ENCODE measurements around the gene GPM6B.

Gene GPM6B

DNA sequence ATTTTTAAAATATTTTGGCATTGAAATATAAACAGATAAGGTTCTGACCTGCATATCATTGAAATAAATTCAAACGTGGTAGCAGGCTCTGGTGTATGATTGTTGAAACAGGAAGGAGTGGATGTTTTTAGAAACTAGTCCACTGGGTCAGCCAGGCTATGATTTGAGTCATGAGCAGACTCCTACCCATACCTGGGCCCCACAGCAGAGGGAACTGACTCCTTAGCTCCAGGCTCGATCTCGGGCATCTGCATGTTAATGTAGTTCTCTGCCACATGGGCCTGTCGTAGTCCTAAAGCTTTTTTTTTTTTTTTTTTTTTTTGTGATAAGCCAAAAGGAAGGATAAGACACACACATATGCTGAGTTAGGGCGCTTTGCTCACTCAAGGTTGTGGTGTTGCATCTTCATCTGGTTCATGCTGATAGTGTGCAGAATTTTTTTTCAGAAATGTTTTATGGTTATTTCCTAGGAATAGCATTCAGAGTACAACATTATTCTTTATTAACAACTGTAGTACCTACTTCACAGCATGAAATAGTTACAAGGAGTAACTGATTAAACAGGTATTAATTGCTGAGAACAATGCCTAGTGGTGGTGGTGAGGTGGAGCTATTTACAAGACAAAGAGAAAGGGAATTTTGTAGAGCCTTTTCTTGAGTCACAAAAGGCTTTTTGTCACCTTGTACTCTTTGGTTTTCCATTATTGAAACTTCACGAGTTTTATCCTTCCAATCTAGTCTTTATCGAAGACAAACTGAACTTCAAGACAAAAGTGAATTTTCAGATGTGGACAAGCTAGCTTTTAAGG, 55.1 kb downstream of the GPM6B start:
- TF ChIP-seq, protein P1, sequence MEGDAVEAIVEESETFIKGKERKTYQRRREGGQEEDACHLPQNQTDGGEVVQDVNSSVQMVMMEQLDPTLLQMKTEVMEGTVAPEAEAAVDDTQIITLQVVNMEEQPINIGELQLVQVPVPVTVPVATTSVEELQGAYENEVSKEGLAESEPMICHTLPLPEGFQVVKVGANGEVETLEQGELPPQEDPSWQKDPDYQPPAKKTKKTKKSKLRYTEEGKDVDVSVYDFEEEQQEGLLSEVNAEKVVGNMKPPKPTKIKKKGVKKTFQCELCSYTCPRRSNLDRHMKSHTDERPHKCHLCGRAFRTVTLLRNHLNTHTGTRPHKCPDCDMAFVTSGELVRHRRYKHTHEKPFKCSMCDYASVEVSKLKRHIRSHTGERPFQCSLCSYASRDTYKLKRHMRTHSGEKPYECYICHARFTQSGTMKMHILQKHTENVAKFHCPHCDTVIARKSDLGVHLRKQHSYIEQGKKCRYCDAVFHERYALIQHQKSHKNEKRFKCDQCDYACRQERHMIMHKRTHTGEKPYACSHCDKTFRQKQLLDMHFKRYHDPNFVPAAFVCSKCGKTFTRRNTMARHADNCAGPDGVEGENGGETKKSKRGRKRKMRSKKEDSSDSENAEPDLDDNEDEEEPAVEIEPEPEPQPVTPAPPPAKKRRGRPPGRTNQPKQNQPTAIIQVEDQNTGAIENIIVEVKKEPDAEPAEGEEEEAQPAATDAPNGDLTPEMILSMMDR (IDR thresholded peaks at IDR 0.05; ENCODE audit: low read depth, low read length, missing control alignments) = no peak
- peak; percentile 48 for DNase-seq (ENCODE audit: low read depth)
- no peak overlapping the region for H3K4me3 ChIP-seq (ENCODE audit: low read depth, low read length)

DNA sequence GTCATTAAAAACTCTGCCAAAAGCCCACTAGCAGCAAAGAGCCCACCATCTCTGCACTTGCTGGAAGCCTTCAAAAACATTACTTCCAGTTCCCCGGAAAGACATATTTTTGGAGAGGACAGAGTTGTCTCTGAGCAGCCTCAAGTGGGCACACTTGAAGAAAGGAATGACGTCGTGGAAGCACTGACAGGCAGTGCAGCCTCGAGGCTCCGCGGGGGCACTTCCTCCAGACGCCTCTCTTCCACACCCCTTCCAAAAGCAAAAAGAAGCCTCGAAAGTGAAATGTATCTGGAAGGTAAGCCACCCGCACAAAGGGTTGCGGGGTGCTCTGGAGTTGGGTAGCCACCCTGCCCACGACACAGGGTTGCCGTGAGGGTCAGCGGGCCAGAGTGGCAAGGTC, 56.5 kb downstream of the GPM6B start:
- DNase-seq (ENCODE audit: low read depth) = no peak
- TF ChIP-seq, protein P1 (IDR thresholded peaks at IDR 0.05; ENCODE audit: low read depth, low read length, missing control alignments) = no peak
- H3K4me3 ChIP-seq (ENCODE audit: low read depth, low read length) = no peak overlapping the region

DNA sequence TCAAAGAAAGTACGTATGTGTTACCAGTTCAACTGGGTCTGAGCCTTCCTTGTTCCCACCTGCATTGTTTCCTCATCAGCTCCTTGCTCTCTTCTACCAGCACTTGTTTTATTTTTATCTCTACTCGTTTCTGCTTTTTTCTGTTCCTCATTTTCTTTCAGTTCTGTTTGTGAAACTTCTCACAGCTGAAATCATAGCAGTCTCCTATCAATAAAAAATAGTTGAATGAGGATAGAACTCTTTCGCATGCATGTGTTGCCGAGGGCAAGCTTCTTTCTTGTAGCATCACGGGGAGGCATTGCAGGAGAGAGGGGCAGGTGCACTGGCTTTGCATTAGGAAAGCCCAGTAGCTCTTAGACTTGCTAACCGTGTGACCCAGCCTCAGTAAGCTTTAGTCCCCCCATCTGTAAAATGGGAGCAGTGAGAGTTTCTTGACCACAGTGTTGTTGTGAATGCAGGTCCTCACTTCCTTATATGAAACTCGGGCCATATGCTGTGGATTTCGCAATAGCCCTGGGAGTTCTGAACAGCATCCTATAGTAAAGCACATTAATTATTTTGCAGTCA, 57.7 kb downstream of the GPM6B start:
- H3K4me3 ChIP-seq (ENCODE audit: low read depth, low read length) = no peak overlapping the region
- DNase-seq (ENCODE audit: low read depth) = no peak
- TF ChIP-seq, protein P1 (IDR thresholded peaks at IDR 0.05; ENCODE audit: low read depth, low read length, missing control alignments) = no peak

DNA sequence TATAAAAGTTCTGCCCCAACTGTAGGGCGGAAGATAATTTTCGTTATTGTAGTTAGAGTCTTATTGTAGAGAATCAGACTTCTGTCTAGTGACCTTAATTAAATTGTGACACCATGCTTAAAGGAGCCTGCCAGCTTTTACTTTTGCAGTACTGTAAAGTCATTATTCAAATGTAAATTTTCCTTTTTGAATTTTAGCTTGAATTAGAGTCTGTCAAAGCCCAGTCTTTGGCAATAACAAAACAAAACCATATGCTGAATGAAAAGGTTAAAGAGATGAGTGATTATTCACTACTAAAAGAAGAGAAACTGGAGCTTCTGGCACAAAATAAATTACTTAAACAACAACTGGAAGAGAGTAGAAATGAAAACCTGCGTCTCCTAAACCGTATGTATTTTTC, 60.5 kb downstream of the GPM6B start:
- DNase-seq (ENCODE audit: low read depth) = no peak
- TF ChIP-seq, protein P1 (IDR thresholded peaks at IDR 0.05; ENCODE audit: low read depth, low read length, missing control alignments) = no peak

DNA sequence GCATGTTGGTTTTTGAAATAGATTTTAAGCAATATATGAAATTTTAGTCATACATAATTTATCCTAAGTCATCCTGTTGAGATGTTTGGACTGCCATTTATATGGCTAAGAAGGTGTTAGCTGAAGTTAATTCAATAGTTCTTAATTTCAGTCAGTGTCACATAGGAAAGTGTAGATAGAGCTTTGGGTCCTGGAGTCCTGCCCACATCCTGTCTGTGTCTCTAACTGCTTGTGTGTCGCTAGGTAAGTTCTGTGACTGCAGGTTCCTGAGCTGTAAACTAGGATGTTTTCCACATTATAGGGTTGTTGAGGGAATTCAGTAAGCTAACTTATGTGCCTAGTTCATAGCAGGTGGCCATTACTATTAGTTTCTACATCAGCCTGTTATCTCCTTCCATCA, 61.6 kb downstream of the GPM6B start:
- H3K4me3 ChIP-seq (ENCODE audit: low read depth, low read length) = no peak overlapping the region
- TF ChIP-seq, protein P1 (IDR thresholded peaks at IDR 0.05; ENCODE audit: low read depth, low read length, missing control alignments) = no peak
- DNase-seq (ENCODE audit: low read depth) = no peak

More for the DNA sequence above, 60.5 kb downstream of the GPM6B start:
- no peak overlapping the region for H3K4me3 ChIP-seq (ENCODE audit: low read depth, low read length)

DNA sequence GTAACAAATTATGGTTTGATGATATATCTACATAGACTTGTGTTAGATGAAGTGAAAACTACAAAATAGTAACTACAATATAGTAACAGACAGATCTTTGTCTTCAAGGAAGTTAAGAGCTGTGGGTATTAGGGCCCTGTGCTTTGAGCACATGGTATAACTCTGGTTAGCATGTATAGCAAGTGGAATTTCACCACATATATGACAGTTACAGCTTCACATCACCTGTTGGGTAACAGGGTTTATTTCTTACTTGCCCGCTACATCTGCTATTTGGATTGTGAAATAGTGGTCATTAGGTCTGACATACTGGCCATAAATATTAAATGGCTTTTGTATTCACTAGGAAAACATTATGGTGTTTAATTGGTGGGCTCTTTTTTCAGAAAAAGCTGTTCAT, 62.1 kb downstream of the GPM6B start:
- no peak overlapping the region for H3K4me3 ChIP-seq (ENCODE audit: low read depth, low read length)
- no peak for DNase-seq (ENCODE audit: low read depth)
- TF ChIP-seq, protein P1 (IDR thresholded peaks at IDR 0.05; ENCODE audit: low read depth, low read length, missing control alignments) = no peak

Measured in GM12864 (cell line).